T-helper 2 cell treated with Interferon-gamma antibody and Interleukin-4, amounts not matched to agents 5 μg/mL and 100 μg/mL, for 36 hours (primary cell): ENCODE measurements around the gene SEC14L5.
A peak's percentile ranks its signal among the peaks of the same experiment; 100 is the strongest.

Source experiments
- DNase-seq: peaks from one replicate; pipeline ENCODE4 v3.0.0; 2021; ENCODE audit warnings: low spot score
- H3K27ac Mint-ChIP-seq: one replicate; pipeline ENCODE4 v1.8.0; 2021; ENCODE audit warnings: mild to moderate bottlenecking, mixed read lengths
- H3K27me3 Mint-ChIP-seq: one replicate; pipeline ENCODE4 v1.8.0; 2021; ENCODE audit warnings: low read depth, mixed read lengths
- H3K36me3 Mint-ChIP-seq: one replicate; pipeline ENCODE4 v1.8.0; 2021; ENCODE audit warnings: low read depth, mixed read lengths
- H3K4me1 Mint-ChIP-seq: one replicate; pipeline ENCODE4 v1.8.0; 2021; ENCODE audit warnings: low read depth, mixed read lengths
- H3K4me3 Mint-ChIP-seq: one replicate; pipeline ENCODE4 v1.8.0; 2022; ENCODE audit warnings: mild to moderate bottlenecking, moderate library complexity, mixed read lengths
- H3K9me3 Mint-ChIP-seq: one replicate; pipeline ENCODE4 v1.8.0; 2021; ENCODE audit warnings: mixed read lengths

Gene SEC14L5

GRCh38 chr16:4957720-4958509, at the start of gene SEC14L5:
TSS of gene SEC14L5 (plus strand) at chr16:4958330. CDS start at chr16:4959324, 994 bp downstream.
- peaks cover 19% of the 10 kb centered on the region for H3K27me3 Mint-ChIP-seq
- H3K27ac Mint-ChIP-seq = peak within 1 kb of the TSS; percentile 24

DNA sequence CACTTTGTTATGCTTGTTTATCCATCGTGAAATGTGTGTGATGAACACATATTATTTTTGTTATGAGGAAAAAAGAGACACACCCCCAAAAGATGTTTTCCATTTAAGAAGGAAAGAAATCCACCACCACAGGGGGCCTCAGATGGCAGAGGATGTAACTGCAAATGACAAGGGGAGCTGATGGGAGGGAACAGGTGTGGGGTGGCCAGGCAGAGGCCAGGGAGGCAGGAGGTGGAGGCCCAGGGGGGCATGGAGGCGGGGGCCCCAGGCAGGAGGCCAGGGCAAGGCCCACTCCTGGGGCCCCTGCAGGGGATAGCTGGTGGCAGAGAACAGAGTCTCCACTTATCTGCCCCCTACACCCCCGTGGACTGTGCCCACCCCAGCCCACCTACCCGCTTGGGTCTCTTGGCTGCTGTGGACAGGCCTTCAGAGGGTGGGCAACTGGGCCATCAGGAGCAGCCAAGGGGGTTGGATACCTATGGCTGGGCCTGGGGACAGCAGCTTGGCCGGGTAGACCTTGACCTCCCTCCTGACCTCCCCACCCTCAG, 49.2 kb upstream of the SEC14L5 start:
- Mint-ChIP-seq H3K9me3 (no peaks in the 10 kb centered on the region), H3K4me1 (no peaks in the 10 kb centered on the region), H3K36me3 (no peaks in the 10 kb centered on the region), H3K4me3 (no peak overlapping the region), H3K27me3 (peaks cover 6% of the 10 kb centered on the region), H3K27ac (no peak overlapping the region)
- DNase-seq = no peak

More at GRCh38 chr16:4957720-4958509, at the start of gene SEC14L5:
- Mint-ChIP-seq H3K36me3 (no peaks in the 10 kb centered on the region), H3K4me1 (peaks cover 5% of the 10 kb centered on the region), H3K4me3 (peak within 1 kb of the TSS; percentile 90), H3K9me3 (no peaks in the 10 kb centered on the region)
- DNase-seq = peak; percentile 87

DNA sequence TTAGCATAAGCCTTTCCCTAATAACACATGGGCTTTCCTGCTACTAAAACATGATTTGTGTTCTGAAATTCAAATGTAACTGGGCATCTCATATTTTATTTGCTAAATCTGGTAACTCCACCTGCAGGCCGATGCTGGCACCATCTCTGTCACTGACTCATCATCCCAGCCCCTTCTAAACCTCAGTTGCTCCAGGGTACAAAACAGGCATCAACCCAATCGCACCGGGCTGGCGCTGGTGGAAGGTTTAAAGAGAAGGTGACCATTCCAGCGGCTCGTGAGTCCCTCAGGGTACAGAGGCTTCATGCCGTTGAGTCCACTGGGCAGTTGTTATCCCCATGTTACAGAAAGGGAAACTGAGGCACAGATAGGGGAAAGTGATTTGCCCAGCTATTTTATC, 48.3 kb upstream of the SEC14L5 start:
- H3K4me3 Mint-ChIP-seq = no peak overlapping the region
- H3K4me1 Mint-ChIP-seq = no peaks in the 10 kb centered on the region
- no peak overlapping the region for H3K27ac Mint-ChIP-seq
- H3K27me3 Mint-ChIP-seq = peaks cover 6% of the 10 kb centered on the region
- no peak for DNase-seq
- no peaks in the 10 kb centered on the region for H3K9me3 Mint-ChIP-seq
- H3K36me3 Mint-ChIP-seq = no peaks in the 10 kb centered on the region

- H3K36me3 Mint-ChIP-seq = no peaks in the 10 kb centered on the region
- H3K27me3 Mint-ChIP-seq = peaks cover 6% of the 10 kb centered on the region
- H3K9me3 Mint-ChIP-seq = no peaks in the 10 kb centered on the region
- no peak for DNase-seq
- H3K4me3 Mint-ChIP-seq = no peak overlapping the region
- no peak overlapping the region for H3K27ac Mint-ChIP-seq
- H3K4me1 Mint-ChIP-seq = no peaks in the 10 kb centered on the region
These were observed 47.3 kb upstream of the SEC14L5 start for GRCh38 chr16:4910828-4911227.

- Mint-ChIP-seq H3K4me3 (no peak overlapping the region), H3K36me3 (no peaks in the 10 kb centered on the region), H3K27me3 (peaks cover 3% of the 10 kb centered on the region), H3K27ac (no peak overlapping the region), H3K9me3 (no peaks in the 10 kb centered on the region), H3K4me1 (no peaks in the 10 kb centered on the region)
- DNase-seq = no peak
These were observed 46.2 kb upstream of the SEC14L5 start for GRCh38 chr16:4911970-4912386.

- Mint-ChIP-seq H3K9me3 (no peaks in the 10 kb centered on the region), H3K4me1 (no peaks in the 10 kb centered on the region), H3K36me3 (no peaks in the 10 kb centered on the region), H3K27ac (no peak overlapping the region), H3K27me3 (no peaks in the 10 kb centered on the region), H3K4me3 (no peak overlapping the region)
- DNase-seq = no peak
These were observed 44.9 kb upstream of the SEC14L5 start for GRCh38 chr16:4913130-4913773.

- H3K27ac Mint-ChIP-seq = no peak overlapping the region
- H3K9me3 Mint-ChIP-seq = no peaks in the 10 kb centered on the region
- no peak overlapping the region for H3K4me3 Mint-ChIP-seq
These were observed 44.2 kb upstream of the SEC14L5 start for GRCh38 chr16:4913774-4914525.

DNA sequence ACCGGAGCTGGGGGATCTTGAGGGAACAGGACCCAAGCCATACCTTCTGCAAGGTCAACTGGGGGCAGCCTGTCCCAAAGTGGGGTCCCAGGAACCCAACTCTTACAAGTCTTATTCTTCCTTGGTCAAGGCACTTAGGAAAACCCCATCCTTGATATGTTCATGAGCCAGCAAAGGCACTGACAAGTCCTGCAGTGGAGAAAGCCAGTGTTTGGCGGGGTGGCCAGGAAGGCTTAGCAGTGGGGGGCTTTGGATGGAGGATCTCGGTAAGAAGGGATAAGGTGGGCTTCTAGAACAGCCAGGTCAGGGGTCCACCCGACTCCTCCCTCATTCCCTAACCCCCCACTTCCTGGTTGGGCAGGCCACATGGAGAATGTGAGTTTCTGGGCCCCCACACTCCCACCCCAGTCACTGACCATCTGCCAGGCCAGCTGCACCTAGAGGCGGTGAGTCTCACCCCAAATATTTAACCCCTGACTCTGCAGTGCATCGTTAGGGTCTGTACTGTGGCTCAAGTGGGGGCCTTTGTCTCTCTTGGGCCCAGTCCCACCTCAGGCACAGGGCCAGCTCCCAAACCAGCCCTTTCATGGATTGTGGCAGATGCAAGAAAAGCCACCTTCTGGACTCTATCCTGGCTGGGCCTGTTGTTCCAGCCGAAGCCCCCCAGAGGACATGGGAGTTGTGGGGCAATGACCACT, 43.5 kb upstream of the SEC14L5 start:
- H3K4me3 Mint-ChIP-seq = no peak overlapping the region
- H3K36me3 Mint-ChIP-seq = no peaks in the 10 kb centered on the region
- no peaks in the 10 kb centered on the region for H3K9me3 Mint-ChIP-seq
- no peaks in the 10 kb centered on the region for H3K27me3 Mint-ChIP-seq
- H3K4me1 Mint-ChIP-seq = no peaks in the 10 kb centered on the region
- DNase-seq = no peak
- no peak overlapping the region for H3K27ac Mint-ChIP-seq

More at GRCh38 chr16:4913774-4914525, 44.2 kb upstream of the SEC14L5 start:
- Mint-ChIP-seq H3K27me3 (no peaks in the 10 kb centered on the region), H3K36me3 (no peaks in the 10 kb centered on the region), H3K4me1 (no peaks in the 10 kb centered on the region)
- no peak for DNase-seq

DNA sequence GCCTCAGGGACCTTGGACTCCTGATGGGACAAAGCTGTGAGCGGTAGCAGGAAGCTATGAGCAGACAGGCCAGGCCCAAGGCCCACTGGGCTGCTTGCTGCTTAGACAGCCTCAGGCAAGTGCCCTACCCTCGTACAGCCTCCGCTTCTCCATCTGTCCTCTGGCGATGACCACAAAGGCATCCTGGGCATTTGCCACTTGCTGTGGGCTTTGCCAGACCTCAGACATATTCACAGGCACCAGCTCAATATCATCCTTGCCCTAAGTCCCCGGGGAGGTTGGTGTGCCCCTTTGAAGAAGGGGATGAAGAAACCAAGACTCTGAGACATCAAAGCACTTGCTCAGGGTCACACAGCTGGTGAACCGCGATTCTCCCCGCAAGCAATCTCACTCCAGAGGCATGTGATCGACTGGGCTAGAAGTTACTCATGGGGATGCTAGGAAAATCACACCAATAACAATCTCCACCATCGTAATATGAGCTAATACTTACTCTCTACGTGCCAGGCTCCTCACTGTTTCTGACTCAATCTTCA, 42.8 kb upstream of the SEC14L5 start:
- Mint-ChIP-seq H3K27ac (no peak overlapping the region), H3K36me3 (no peaks in the 10 kb centered on the region), H3K4me1 (no peaks in the 10 kb centered on the region), H3K9me3 (no peaks in the 10 kb centered on the region), H3K27me3 (no peaks in the 10 kb centered on the region), H3K4me3 (no peak overlapping the region)
- no peak for DNase-seq

GRCh38 chr16:4917117-4917516, 41.0 kb upstream of the SEC14L5 start:
- H3K36me3 Mint-ChIP-seq = no peaks in the 10 kb centered on the region
- H3K27me3 Mint-ChIP-seq = no peaks in the 10 kb centered on the region
- no peaks in the 10 kb centered on the region for H3K9me3 Mint-ChIP-seq
- H3K4me1 Mint-ChIP-seq = no peaks in the 10 kb centered on the region
- no peak for DNase-seq
- H3K4me3 Mint-ChIP-seq = no peak overlapping the region
- H3K27ac Mint-ChIP-seq = no peak overlapping the region

GRCh38 chr16:4918781-4919251, 39.3 kb upstream of the SEC14L5 start:
- H3K36me3 Mint-ChIP-seq = no peaks in the 10 kb centered on the region
- H3K9me3 Mint-ChIP-seq = no peaks in the 10 kb centered on the region
- DNase-seq = no peak
- no peaks in the 10 kb centered on the region for H3K27me3 Mint-ChIP-seq
- H3K27ac Mint-ChIP-seq = no peak overlapping the region
- no peak overlapping the region for H3K4me3 Mint-ChIP-seq
- no peaks in the 10 kb centered on the region for H3K4me1 Mint-ChIP-seq

- no peak overlapping the region for H3K27ac Mint-ChIP-seq
- no peak overlapping the region for H3K4me3 Mint-ChIP-seq
- H3K27me3 Mint-ChIP-seq = no peaks in the 10 kb centered on the region
These were observed 37.3 kb upstream of the SEC14L5 start for GRCh38 chr16:4920826-4921225.

GRCh38 chr16:4922721-4923342, 35.3 kb upstream of the SEC14L5 start:
- Mint-ChIP-seq H3K27me3 (no peaks in the 10 kb centered on the region), H3K36me3 (no peaks in the 10 kb centered on the region), H3K4me3 (no peak overlapping the region), H3K27ac (no peak overlapping the region), H3K4me1 (no peaks in the 10 kb centered on the region), H3K9me3 (peaks cover 18% of the 10 kb centered on the region)
- no peak for DNase-seq

More at GRCh38 chr16:4920826-4921225, 37.3 kb upstream of the SEC14L5 start:
- no peaks in the 10 kb centered on the region for H3K36me3 Mint-ChIP-seq
- H3K4me1 Mint-ChIP-seq = no peaks in the 10 kb centered on the region
- no peak for DNase-seq
- H3K9me3 Mint-ChIP-seq = peaks cover 3% of the 10 kb centered on the region
